Ammon's horn (tissue), 1 donor: ENCODE data around the gene SPRR1A.

ENCODE experiments used
- DNase-seq: peaks from one replicate; pipeline ENCODE4 v3.0.0-alpha.2; 2016; ENCODE audit warnings: low spot score

Gene SPRR1A

DNA sequence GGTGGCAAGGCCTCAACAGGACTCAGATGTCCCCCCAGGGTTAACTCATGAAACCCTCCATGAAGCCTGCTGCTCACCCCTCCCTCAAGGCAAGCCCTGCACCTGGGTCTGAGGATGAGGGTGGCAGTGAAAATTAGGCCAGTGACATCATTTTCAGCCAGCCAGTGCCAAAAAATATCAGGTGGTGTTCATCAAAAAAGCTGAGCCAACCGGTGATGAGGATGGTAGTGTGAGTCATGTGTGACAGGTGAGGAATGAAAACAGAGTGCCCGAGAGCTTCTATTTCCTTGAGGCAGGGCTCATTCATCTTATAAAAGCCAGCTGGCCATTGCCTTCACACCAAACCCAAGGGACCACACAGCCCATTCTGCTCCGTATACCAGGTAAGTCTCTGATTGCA is at the start of gene SPRR1A:
Gene SPRR1A, plus strand, starts transcription at position 339 of the 400 bp plus-strand sequence. CDS start 1,150 bp downstream, outside the sequence.
- no peak for DNase-seq

GRCh38 chr1:152940614-152941013 is 43.3 kb upstream of the SPRR1A start:
- DNase-seq = no peak

DNA sequence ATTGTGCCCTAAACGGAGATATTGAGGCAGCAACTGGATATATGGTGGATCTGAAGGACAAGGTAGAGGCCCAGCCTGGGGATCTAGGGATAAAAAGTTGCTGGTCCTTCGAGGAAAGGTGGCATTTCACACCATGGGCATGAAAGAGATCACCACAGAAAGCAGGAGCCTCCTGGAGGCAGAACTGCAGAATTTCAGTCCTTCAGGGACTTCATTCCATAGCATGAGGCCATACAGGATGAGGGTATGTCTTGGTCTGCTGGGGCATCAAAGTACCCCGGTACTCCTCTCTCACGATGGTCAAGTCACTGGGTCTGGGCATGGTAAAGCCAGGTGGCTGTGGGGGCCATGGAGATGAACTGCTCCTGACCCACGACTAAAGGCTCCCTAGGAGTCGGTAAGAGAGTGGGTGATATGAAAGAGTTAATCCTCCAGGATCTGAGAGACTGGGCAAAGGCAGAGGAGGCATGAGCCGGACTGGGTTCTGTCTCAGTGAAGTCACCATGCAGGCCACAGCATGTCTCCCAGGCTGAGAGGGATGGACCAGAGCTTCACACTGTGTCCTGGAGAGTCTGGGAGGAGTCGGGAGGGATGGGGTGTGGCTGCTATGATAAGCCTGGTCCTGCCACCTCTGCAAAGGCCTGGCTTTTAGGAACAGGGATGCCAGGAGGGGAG is 42.7 kb upstream of the SPRR1A start:
- DNase-seq = no peak

DNA sequence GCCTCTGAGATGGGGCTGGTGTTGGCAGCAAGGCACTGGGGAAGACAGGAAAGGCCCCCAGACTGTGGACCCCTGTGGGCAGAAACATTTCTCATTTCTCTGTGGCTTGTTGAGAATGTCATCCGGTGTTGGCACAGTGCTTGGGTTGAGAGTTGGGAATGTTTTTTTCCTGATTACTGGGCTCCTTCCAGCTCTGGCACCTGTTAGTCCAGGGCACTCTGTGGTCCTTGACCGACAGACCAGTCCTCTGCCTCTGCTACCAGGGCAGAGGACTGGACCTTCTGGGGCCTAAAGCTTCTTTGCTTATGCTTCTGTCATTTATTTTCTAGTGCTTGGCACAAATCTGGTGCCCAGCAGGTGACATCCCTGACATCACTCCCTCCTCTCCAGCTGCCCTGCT is 41.7 kb upstream of the SPRR1A start:
- DNase-seq = no peak

GRCh38 chr1:152946248-152946647 is 37.6 kb upstream of the SPRR1A start:
- DNase-seq = no peak

DNA sequence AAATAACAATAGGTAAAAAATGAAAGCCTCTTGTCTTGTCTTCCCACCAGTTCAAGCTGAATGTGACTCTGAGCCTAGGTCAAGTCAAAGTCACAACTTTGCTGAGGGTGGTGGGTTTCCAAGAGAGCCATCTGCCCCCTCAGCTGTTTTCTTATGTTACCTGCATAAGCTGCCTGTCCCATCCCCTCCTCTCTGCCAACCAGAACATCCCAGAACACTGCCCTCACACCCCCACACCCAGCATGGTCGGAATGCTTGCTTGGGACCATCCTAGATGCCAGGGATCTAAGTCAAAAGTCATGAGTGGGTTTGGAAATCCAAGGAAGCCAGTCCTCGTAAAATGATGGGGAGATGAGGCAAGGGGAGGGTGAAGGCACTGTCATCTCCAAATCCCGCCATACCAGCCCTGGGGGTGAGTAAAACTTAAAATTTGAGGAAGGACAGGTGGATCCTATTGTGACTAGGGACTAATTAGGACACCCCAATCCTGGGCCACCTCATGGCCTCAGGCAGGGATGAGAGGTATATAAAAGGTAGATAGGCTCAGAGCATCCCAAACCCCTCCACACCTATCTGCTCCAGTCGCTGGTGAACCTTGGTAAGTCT is 37.1 kb upstream of the SPRR1A start, which contains the start of gene SPRR5:
Gene SPRR5, plus strand, starts transcription at position 556 of the 606 bp plus-strand sequence. CDS start 1,349 bp downstream, outside the sequence.
- no peak for DNase-seq

DNA sequence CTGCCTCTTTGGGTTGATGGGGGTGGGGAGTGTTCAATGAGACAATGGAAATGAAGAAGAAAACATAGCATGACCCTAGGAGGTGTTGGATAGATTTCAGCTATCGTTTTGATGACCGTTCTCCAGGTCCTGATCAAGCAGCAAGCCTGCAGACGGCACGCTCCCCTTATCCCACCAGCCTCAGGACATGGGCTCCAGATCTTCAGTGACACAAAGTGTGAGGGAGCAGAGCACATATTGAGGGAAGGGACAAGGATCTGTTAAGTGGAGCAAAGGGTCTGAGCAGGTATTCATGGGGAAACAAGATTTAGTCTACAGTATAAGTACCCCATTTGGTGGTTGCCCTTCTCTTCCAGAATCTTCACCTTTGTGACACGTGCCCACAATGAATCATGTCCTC is 32.2 kb upstream of the SPRR1A start:
- no peak for DNase-seq

- no peak for DNase-seq
These were observed 30.1 kb upstream of the SPRR1A start for GRCh38 chr1:152953761-152954160.

DNA sequence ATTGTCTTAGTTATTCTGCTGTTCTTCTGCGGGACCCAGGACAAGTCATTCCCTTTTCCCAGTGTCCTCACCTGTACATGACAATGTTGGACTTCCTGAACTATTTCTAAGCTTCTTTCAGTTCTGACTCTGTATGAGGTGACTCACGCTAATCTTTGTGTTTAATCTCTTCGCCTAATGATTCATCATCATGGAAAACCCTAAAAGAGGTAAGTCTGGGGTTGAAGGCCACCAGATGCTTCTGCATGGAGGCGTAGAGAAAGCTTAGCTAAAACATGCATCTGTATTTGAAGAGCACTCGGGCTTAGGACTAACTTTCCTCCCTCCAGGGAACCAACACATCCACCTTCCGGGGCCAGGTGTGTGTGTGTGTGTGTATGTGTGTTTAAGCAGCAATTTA is 29.4 kb upstream of the SPRR1A start:
- no peak for DNase-seq

- DNase-seq = no peak
These were observed 26.3 kb upstream of the SPRR1A start for GRCh38 chr1:152957561-152957960.

- no peak for DNase-seq
These were observed 24.6 kb upstream of the SPRR1A start for GRCh38 chr1:152959273-152959672.

- no peak for DNase-seq
These were observed 24.0 kb upstream of the SPRR1A start for GRCh38 chr1:152959801-152960451.

DNA sequence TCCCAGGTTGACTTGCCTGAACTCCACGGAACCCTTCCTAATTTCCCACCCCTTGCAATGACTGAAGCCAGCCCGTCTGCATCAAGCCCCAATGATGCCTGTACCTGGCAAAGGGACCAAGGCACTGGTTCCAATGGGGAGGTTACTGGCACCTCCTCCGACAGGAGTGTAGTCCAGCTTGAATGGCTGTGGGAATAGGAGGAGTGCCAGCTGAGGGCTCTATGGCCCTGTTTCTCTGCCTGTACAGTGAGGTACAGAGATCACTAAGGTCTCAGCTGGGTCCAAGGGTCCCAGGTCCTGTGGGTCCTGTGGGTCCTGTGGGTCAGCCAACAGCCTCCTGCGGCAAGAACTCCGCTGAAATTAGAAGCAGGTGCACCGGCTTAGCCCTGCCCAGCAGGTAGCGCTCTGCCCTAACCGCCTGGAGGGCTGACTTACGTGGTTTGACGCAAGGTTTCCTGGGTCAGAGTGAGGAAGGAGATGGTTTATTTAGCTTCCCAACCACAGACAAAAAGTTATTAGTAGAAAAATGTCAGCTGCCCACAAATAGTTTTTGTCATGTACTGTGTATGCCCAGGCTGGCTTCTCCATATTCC is 23.3 kb upstream of the SPRR1A start:
- no peak for DNase-seq

DNA sequence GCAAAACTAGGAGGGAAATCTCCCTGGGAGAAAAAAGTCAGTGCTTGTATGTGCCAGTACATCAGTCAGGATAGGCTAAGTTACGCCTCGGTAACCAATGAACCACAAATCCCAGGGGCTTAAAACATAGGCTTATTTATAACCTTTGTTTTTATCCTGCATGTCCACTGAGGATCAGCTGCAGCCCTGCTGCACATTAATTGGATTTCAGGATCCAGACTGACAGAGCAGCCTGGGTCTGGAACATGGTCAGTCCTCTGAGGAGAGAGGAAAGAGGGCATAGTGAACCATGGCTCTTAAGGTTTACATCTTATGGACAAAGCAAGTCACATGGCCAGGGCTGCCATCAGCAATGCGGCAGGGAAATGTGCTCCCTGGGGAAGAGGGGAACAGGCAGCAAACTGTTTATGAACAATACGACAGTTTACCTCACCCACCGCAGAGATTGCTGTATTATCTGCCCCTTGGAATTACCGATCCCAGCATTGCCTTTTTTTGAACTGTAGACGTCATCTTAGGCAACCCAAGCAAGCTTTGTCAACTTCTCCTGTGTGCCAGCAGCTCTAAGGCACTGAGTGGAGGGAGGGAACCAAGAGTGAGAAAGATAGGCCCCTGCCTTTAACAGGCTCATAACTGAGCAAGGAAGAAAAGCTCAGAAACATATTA is 22.5 kb upstream of the SPRR1A start:
- DNase-seq = no peak

- DNase-seq = no peak
These were observed 20.9 kb upstream of the SPRR1A start for GRCh38 chr1:152962876-152963415.

- no peak for DNase-seq
These were observed 19.3 kb upstream of the SPRR1A start for GRCh38 chr1:152964536-152964935.

DNA sequence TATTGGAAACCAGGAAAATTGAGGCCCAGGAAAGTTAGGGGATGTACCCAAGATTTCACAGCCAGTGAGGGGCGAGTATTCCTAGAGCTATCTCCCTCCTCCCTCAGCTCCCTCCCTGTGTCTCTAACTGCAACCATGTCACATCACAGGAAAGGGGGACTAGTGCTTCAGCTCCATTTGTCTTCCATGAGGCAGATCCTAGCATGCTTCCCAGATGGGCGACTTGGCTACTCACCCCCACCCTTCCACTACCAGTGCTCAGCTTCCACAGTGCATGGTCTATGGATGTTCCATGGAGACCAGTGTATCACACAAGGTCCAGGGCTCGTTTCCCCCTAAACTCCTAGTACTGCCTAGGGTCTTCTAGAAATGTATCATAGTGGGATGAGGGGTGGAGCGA is 18.0 kb upstream of the SPRR1A start:
- DNase-seq = no peak

DNA sequence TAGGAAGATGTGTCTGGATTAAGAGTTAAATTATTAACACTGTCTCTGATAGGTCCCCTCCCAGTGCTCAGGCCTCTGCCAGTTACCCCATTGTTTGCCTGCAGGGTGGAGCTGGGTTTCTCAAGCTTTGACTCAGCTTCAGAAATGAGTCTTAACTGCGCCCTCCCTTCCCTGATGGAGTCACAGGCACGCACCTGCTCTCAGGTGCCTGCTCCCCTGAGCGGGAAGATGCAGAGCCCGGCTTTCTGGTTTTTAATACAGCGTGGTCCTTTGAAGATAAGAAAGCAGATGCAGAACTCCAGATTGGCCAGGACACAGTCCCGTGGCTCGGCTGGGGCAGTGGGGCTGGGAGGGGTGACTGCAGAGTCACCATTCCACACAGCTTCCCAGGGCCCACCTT is 16.7 kb upstream of the SPRR1A start:
- no peak for DNase-seq

DNA sequence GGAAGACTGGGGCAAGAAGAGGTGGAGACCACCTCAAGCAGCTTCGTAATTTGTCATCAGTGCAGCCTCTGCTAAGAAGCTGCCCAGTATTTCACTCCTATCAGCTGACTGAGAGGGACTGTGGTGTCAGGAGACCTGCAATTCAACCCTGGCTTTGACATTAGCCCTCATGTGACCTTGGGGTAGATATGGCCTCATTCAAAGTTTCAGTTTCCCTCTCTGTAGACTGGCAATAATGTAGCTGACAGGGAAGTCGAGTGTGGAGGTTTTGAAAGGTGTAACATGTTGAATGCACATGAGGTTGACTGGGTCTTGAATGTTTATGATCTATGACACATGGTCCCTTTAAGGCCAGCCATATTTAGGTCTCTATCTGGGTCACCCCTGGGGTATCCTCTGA is 15.6 kb upstream of the SPRR1A start:
- no peak for DNase-seq

DNA sequence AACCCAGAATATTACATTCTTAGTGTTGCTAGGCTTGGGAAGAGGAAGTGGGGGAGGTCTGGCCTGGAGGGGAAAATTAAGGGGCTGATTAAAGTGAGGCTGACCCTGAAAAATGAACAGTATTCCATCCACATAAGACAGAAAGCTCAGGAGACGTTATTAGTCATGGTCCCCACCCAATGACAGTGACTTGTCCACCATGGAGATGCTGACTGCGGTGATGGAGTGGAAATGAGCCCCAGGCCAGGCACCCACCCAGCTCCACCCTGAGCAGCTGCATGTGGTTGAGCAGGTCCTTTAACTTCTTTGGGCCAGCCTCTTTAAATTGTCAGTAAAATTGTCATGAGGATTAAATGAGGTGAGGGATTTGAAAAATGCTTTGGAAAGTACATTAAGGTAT is 14.8 kb upstream of the SPRR1A start:
- DNase-seq = no peak

- DNase-seq = no peak
These were observed 13.4 kb upstream of the SPRR1A start, which contains the start of gene SPRR4 for GRCh38 chr1:152970495-152970894. Gene SPRR4 (plus strand): TSS chr1:152970648. CDS start chr1:152971891, 1,243 bp downstream.
